Frontal cortex (tissue), 4 donors: ENCODE measurements around the gene OAS1. TPM values are rescaled to one million over a fixed set of nuclear protein-coding genes. Genes with fewer than 3 reads are reported as not detected.

Experiments used
- DNase-seq, 2 donors: peaks; one replicate each; pipeline ENCODE4 v3.0.0; 2012; ENCODE audit warnings: low spot score in 2 of 2
- FAIRE-seq: peaks from 2 replicates; lab custom pipeline; 2012; peaks lifted over from hg19 to GRCh38; lab: Jason Lieb, UNC
- total RNA-seq: library from RNA; depleted of rRNA; stranded (reverse); fragments of >200 nt; gene quantifications from one replicate; pipeline ENCODE4 v1.2.3, GENCODE V29; 2014
- donor health status: control.
- donor health status: control.
- donor health status: control.

Gene OAS1
- total RNA-seq: 1.2 TPM

DNA sequence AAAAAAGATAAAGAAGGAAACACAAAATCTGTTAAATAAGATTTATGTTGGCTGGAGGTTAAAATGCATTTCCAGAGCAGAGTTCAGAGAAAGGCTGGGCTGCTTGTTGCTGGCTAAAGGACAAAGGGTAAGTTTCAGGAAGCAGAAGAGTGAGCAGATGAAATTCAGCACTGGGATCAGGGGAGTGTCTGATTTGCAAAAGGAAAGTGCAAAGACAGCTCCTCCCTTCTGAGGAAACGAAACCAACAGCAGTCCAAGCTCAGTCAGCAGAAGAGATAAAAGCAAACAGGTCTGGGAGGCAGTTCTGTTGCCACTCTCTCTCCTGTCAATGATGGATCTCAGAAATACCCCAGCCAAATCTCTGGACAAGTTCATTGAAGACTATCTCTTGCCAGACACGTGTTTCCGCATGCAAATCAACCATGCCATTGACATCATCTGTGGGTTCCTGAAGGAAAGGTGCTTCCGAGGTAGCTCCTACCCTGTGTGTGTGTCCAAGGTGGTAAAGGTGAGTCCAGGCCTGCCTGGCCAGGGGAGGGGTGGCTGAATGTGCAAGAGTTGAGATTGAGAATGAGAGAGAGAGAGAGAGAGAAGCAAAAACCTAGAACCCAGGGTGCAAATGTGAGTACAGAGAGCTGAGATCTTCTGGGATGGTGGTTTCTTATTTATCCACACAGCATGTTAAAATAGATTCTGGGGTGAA lies at the start of gene OAS1:
Gene OAS1 (plus strand): TSS at position 251 of the 703 bp plus-strand sequence. CDS start 78 bp downstream, at position 329.
- FAIRE-seq (no peak), DNase-seq (no peak)

DNA sequence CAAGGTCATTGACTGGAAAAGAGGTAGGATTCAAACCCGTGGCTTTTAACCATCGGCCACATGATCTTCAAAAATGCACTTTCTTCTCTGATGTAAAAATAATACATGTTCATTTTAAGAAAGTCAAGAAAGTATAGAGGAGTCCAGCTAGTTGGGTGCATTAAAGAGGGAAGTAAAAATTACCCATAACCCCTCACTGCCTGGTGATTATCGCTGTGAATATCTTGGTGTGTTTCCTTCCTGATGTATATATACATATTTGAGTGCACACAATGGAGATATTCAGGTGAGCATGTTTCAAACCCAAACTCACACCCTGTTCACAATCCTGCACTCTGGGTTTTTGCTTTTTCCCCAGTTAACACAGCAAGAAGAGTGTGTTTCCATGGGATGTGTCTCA lies 47.5 kb upstream of the OAS1 start:
- DNase-seq (no peak), FAIRE-seq (no peak)

GRCh38 chr12:112860181-112860580 lies 46.6 kb upstream of the OAS1 start:
- FAIRE-seq: no peak

GRCh38 chr12:112861284-112861683 lies 45.5 kb upstream of the OAS1 start:
- no peak for FAIRE-seq
- no peak for DNase-seq

More at GRCh38 chr12:112860181-112860580, 46.6 kb upstream of the OAS1 start:
- no peak for DNase-seq

GRCh38 chr12:112862636-112863290 lies 44.0 kb upstream of the OAS1 start:
- no peak for FAIRE-seq
- no peak for DNase-seq

DNA sequence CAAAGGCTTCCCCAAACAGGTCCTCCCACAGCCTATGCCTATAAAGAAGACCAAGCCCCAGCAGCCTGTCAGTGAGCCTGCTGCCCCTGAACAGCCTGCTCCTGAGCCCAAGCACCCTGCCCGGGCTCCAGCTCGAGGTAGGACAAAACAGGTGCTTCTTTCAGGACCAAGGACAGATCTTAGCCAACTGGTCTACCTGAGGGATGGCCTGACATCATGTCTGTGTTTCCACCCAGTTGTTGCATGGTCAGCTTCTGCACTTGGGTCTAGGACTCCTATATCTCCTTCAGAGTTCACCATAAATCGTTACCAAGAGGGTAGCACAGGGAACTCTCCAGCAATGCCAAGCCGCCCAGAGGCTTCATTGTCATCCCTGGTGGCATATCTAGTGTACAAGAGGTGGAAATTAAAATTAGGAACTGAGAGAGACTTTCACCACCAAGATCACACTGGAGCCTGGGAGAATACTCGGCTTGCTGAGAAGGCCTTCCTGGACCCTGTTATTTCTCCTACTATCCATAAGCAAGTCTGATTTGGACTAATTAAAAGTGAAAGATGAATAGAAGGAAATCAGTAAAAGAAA lies 38.2 kb upstream of the OAS1 start:
- no peak for DNase-seq
- no peak for FAIRE-seq

GRCh38 chr12:112869091-112869490 lies 37.7 kb upstream of the OAS1 start:
- DNase-seq (no peak), FAIRE-seq (no peak)

- DNase-seq (no peak), FAIRE-seq (no peak)
These were observed 37.0 kb upstream of the OAS1 start for GRCh38 chr12:112869778-112870177.

GRCh38 chr12:112870267-112870980 lies 36.3 kb upstream of the OAS1 start:
- DNase-seq (no peak), FAIRE-seq (no peak)

GRCh38 chr12:112875608-112876007 lies 31.2 kb upstream of the OAS1 start:
- FAIRE-seq (no peak), DNase-seq (no peak)

GRCh38 chr12:112876506-112876905 lies 30.3 kb upstream of the OAS1 start:
- FAIRE-seq (no peak), DNase-seq (no peak)

- DNase-seq (no peak), FAIRE-seq (no peak)
These were observed 29.8 kb upstream of the OAS1 start for GRCh38 chr12:112877006-112877405.

DNA sequence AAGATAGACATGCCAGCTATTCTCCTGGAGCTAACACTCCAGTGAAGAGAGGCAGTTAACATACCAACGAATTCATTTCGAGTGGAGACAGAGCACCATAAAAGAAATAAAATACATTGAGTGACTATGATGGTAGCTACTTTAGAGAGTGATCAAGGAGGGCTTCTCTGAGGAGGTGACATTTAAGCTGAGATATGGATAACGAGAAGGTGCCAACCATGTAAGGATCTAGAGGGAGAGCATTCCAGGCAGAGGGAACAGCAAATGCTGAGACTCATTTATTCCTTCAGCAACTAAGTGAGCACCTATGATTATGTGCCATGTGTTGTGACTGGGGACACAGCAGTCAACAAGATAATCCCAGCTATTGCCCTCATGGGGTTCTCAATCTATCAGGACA lies 28.3 kb upstream of the OAS1 start:
- no peak for FAIRE-seq
- no peak for DNase-seq

GRCh38 chr12:112879191-112879705 lies 27.5 kb upstream of the OAS1 start:
- DNase-seq (no peak), FAIRE-seq (no peak)

GRCh38 chr12:112881602-112882001 lies 25.2 kb upstream of the OAS1 start:
- DNase-seq (no peak), FAIRE-seq (no peak)

- no peak for FAIRE-seq
- DNase-seq: no peak
These were observed 21.5 kb upstream of the OAS1 start for GRCh38 chr12:112885236-112885635.

DNA sequence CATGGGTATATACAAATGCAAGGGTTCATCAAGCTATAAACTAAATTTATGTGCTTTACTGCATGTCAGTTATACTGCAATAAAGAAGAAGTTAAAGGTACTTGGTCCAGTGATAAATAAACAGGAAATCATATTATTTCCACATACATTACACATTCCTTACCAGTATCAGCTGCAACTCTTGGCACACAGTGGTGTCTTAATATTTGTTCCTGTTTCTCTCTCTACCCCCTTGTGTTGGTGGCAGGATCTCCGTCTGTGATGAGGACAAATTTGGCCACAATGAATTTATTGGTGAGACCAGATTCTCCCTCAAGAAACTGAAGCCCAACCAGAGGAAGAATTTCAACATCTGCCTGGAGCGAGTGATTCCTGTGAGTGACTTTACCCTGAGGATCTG lies 19.2 kb upstream of the OAS1 start:
- DNase-seq (no peak), FAIRE-seq (no peak)

DNA sequence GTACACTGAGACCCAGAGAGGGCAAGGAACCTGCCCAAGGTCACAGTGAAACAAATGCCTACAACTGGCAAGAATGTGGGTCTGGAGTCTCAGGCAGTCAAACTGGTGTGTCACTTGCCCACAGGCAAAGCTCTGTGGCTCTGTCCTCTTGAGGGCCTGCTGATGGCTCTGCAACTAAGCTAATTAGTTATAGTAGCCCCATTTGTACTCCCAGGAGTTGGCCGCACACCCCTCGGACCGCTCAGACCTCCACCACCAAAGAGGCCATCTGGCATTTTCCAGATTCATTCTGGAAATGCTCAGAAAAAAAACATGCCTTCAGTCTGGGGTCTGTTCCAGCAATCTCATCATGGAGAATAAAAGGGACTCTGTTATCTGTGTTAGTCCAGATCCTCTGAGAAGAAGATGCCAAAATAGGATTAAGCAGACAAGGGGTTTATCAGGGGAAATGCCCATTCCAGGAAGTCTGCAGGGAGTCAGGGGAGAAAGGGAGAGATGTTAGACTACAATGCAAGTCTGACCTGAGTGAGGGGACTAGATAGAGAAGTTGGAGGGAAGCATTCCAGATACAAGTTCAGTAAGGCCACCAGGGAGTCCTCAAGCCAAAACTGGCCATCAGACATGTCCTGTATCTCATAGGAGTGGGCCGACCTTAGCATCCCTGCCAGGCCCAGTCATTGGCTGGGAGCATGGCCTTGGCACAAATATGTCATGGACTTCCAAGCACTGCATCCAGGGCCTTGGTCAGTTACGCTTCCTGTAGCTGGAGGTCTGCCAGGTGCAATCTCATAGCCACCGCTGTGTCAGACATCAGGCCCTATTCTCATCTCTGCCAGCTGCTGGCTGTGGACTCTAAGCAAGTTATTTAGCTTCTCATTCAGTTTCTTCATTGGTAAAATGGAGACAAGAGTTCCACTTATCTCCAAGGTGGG lies 15.4 kb upstream of the OAS1 start:
- DNase-seq (no peak), FAIRE-seq (no peak)

GRCh38 chr12:112892856-112893255 lies 13.9 kb upstream of the OAS1 start:
- no peak for FAIRE-seq

More at GRCh38 chr12:112892856-112893255, 13.9 kb upstream of the OAS1 start:
- DNase-seq: no peak
